Measurements from ENCODE around the gene IQSEC1. TPM values are rescaled to one million over a fixed set of nuclear protein-coding genes. Genes with fewer than 3 reads are reported as not detected.

IQSEC1 gene
- total and polyA plus RNA-seq, 2 donors (not counting 3 experiments of a cell fraction or from before 2014, with no cell fraction given) = 5.2 to 18.0 TPM

DNA sequence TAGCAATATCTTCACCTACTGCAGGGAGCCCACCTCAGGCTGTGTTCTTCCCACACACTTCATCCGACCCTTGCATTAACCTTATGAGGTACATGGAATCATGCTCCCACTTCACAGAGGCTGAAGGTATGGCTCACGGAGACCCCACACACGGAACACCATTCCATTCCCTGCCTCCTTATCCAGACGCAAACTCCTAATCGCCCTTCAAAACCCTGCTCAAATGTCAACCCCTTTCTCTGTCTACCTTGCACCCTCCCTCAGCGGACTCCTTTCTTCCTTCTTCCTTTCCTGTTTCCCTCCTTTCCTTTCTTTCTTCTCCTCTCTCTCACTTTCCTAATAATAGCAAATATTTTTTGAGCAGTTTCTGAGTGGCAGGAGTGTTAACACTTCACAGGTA lies 23.8 kb downstream of the IQSEC1 start:
- intact Hi-C loops (cut with micrococcal nuclease) (no loop called here), dilution Hi-C loops (cut with MboI; ENCODE audit: extremely low pct_ligation_motif_present, low sequenced_read_pairs) (no loop called here)
- no peaks in the 10 kb centered on the region for H3K9me3 ChIP-seq (replicated peaks; ENCODE audit: control insufficient read depth, insufficient read depth, low read length)
- no peaks in the 10 kb centered on the region for H3K27me3 ChIP-seq (ENCODE audit: control insufficient read depth in 2 of 2, insufficient read depth in 2 of 2, low read length in 2 of 2)
- H3K4me3 ChIP-seq (replicated peaks in 1 of 3; ENCODE audit: insufficient read depth in 1 of 3, low read depth in 1 of 3, low read length in 3 of 3) = no peak overlapping the region
- no peak overlapping the region for H3K9ac ChIP-seq (replicated peaks; ENCODE audit: extremely low read depth, insufficient read depth, low read length)
- ChIA-PET CTCF (no interaction called here), POLR2A (no interaction called here)
- H3K27ac ChIP-seq (ENCODE audit: insufficient read depth, low read depth, low read length) = no peak overlapping the region
- no peaks in the 10 kb centered on the region for H3K4me1 ChIP-seq (ENCODE audit: control insufficient read depth, extremely low read depth, insufficient read depth, low read length)
- H4K20me1 ChIP-seq (replicated peaks; ENCODE audit: control insufficient read depth, extremely low read depth, insufficient read depth, low read length) = no peaks in the 10 kb centered on the region
- no TSS peak for BruUV-seq (replicated peaks)
- no peak for DNase-seq (ENCODE audit: low read depth, low spot score)
- no peak overlapping the region for H2AFZ ChIP-seq (ENCODE audit: low read depth, low read length)
- H3K36me3 ChIP-seq (ENCODE audit: control insufficient read depth in 2 of 2, extremely low read depth in 1 of 2, insufficient read depth in 2 of 2, low read length in 2 of 2) = no peaks in the 10 kb centered on the region
- no peaks in the 10 kb centered on the region for H3K79me2 ChIP-seq (ENCODE audit: control insufficient read depth, insufficient read depth, low read length)
- H3K4me2 ChIP-seq (ENCODE audit: insufficient read depth, low read length) = no peak overlapping the region
- no peaks in the 10 kb centered on the region for H3K9me1 ChIP-seq (replicated peaks; ENCODE audit: control insufficient read depth, extremely low read depth, insufficient read depth, low read length)
- FAIRE-seq = no peak
- TF ChIP-seq POLR2A (IDR thresholded peaks at IDR 0.05; ENCODE audit: low read depth, low read length) (no peak), POLR2AphosphoS5 (IDR thresholded peaks at IDR 0.05; ENCODE audit: insufficient read depth, low read depth, low read length) (no peak), GATA2 (IDR thresholded peaks at IDR 0.05; ENCODE audit: insufficient read depth, insufficient read length, low read depth, low read length) (no peak), MYC (IDR thresholded peaks at IDR 0.05; ENCODE audit: low read depth, low read length) (no peak), JUN (IDR thresholded peaks at IDR 0.05; ENCODE audit: borderline replicate concordance, insufficient read depth, insufficient read length, low read depth) (no peak), FOS (IDR thresholded peaks at IDR 0.05; ENCODE audit: borderline replicate concordance, insufficient read depth, low read length) (no peak), EZH2 (IDR thresholded peaks at IDR 0.05; ENCODE audit: borderline replicate concordance, low read depth, low read length, severe bottlenecking) (no peak)
- TF ChIP-seq, protein P1, sequence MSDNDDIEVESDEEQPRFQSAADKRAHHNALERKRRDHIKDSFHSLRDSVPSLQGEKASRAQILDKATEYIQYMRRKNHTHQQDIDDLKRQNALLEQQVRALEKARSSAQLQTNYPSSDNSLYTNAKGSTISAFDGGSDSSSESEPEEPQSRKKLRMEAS (IDR thresholded peaks at IDR 0.05; ENCODE audit: insufficient read depth, insufficient read length) = no peak
- TF ChIP-seq, protein P2, sequence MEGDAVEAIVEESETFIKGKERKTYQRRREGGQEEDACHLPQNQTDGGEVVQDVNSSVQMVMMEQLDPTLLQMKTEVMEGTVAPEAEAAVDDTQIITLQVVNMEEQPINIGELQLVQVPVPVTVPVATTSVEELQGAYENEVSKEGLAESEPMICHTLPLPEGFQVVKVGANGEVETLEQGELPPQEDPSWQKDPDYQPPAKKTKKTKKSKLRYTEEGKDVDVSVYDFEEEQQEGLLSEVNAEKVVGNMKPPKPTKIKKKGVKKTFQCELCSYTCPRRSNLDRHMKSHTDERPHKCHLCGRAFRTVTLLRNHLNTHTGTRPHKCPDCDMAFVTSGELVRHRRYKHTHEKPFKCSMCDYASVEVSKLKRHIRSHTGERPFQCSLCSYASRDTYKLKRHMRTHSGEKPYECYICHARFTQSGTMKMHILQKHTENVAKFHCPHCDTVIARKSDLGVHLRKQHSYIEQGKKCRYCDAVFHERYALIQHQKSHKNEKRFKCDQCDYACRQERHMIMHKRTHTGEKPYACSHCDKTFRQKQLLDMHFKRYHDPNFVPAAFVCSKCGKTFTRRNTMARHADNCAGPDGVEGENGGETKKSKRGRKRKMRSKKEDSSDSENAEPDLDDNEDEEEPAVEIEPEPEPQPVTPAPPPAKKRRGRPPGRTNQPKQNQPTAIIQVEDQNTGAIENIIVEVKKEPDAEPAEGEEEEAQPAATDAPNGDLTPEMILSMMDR (IDR thresholded peaks at IDR 0.05; ENCODE audit: extremely low read depth in 1 of 2, insufficient read depth in 1 of 2, low read depth in 1 of 2, low read length in 2 of 2) = no peak
